GM12864 (cell line): ENCODE measurements around the gene GATA2.

ENCODE experiments used
- DNase-seq: peaks from one replicate; pipeline ENCODE4 v3.0.0-alpha.2; 2011; ENCODE audit warnings: low read depth
- H3K4me3 ChIP-seq: 2 replicates; pipeline ENCODE4 v1.5.1; 2011; ENCODE audit warnings: mild to moderate bottlenecking, low read depth, low read length, control low read depth
- TF ChIP-seq, protein P1 (sequence below): IDR thresholded peaks from 2 replicates; pipeline ENCODE4 v1.5.1; 2011; ENCODE audit warnings: low read depth, mild to moderate bottlenecking, moderate library complexity, low read length, control low read depth, inconsistent platforms; ENCODE audit errors: missing control alignments

Gene GATA2

GRCh38 chr3:128463354-128463753 lies 29.6 kb downstream of the GATA2 start:
- TF ChIP-seq, protein P1, sequence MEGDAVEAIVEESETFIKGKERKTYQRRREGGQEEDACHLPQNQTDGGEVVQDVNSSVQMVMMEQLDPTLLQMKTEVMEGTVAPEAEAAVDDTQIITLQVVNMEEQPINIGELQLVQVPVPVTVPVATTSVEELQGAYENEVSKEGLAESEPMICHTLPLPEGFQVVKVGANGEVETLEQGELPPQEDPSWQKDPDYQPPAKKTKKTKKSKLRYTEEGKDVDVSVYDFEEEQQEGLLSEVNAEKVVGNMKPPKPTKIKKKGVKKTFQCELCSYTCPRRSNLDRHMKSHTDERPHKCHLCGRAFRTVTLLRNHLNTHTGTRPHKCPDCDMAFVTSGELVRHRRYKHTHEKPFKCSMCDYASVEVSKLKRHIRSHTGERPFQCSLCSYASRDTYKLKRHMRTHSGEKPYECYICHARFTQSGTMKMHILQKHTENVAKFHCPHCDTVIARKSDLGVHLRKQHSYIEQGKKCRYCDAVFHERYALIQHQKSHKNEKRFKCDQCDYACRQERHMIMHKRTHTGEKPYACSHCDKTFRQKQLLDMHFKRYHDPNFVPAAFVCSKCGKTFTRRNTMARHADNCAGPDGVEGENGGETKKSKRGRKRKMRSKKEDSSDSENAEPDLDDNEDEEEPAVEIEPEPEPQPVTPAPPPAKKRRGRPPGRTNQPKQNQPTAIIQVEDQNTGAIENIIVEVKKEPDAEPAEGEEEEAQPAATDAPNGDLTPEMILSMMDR = no peak
- no peak for DNase-seq
- no peak overlapping the region for H3K4me3 ChIP-seq

GRCh38 chr3:128462931-128463330 lies 30.1 kb downstream of the GATA2 start:
- DNase-seq = no peak
- no peak overlapping the region for H3K4me3 ChIP-seq
- TF ChIP-seq, protein P1 = no peak

DNA sequence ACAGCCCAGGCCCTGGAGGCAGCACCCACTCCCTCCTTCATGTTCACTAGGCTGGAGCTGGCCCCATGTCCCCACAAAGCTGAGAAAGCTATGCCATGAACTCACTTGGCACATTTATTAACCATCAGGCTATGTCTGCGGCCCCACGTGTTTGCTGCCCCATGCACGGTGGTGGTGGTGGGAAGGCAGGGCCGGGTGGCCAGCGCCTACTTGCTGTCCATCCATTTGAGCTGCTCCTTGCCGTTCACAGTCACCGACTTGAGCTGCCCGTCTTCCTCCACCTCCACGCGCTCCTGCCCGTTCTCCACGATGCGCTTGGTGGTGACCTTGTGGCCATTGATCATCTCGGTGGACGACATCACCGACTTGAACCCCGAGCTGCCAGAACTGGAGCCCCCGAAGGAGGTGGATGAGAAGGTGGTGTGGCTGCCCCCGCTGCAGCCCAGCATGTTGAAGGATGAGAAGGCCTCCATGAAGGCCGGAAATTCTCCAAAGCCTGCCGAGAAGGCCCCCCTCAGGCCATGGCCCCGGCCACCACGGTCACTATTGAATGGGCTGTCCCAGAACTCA lies 30.6 kb downstream of the GATA2 start:
- H3K4me3 ChIP-seq = no peak overlapping the region
- TF ChIP-seq, protein P1 = no peak
- DNase-seq = no peak

- no peak overlapping the region for H3K4me3 ChIP-seq
- DNase-seq = no peak
- TF ChIP-seq, protein P1 = no peak
These were observed 31.3 kb downstream of the GATA2 start for GRCh38 chr3:128461731-128462130.

DNA sequence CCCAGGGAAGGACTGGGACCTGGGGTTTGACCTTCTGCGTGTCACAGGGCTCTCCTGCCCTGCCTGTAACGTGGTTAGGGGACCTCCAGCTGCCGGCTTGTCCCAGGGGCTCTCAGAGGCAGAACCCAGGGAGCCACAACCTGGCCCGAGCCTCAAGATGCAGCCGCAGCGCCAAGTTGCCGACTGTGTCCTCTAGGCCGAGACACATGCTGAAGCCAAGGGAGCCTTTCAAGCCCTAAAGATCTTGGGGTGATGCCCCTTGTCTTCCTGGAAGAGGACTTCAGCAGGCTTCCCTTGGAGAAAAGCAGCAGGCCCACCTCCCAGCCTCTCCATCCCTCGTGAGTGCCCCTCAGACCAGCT lies 33.6 kb downstream of the GATA2 start:
- TF ChIP-seq, protein P1 = no peak
- no peak overlapping the region for H3K4me3 ChIP-seq
- no peak for DNase-seq

GRCh38 chr3:128458746-128459460 lies 34.1 kb downstream of the GATA2 start:
- TF ChIP-seq, protein P1 = no peak
- no peak overlapping the region for H3K4me3 ChIP-seq
- no peak for DNase-seq

DNA sequence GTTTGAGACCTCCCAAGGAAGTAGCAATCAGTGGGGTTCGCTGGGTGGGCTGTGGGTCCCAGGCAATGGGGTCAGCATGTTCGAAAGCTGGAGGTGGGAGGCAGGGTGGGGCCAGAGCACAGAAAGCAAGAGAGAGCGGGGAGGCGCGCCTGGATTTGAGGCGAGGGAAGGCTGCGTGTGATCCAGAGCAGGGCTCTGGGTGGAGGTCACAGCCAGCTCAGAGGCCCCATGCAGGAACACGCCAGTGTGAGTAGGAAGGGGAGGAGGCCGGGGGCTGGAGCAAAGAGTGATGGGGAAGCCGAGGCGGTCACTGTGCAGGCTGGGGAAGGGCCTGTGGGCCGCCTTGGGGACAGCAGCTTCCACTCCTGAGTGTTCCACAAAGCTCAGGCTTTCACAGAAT lies 35.1 kb downstream of the GATA2 start:
- no peak overlapping the region for H3K4me3 ChIP-seq
- no peak for DNase-seq
- TF ChIP-seq, protein P1 = no peak
